ENCODE results near the gene PYM1. TPM values are rescaled to one million over a fixed set of nuclear protein-coding genes. Genes with fewer than 3 reads are reported as not detected.
"Not testable (repeated sequence)": the region's sequence is repeated elsewhere in the genome, so short reads cannot be mapped to it uniquely, and the experiment has no call there.

PYM1 gene
- total and polyA plus RNA-seq, 2 experiments from 2014 or later, result 25.9 to 34.4 TPM

DNA sequence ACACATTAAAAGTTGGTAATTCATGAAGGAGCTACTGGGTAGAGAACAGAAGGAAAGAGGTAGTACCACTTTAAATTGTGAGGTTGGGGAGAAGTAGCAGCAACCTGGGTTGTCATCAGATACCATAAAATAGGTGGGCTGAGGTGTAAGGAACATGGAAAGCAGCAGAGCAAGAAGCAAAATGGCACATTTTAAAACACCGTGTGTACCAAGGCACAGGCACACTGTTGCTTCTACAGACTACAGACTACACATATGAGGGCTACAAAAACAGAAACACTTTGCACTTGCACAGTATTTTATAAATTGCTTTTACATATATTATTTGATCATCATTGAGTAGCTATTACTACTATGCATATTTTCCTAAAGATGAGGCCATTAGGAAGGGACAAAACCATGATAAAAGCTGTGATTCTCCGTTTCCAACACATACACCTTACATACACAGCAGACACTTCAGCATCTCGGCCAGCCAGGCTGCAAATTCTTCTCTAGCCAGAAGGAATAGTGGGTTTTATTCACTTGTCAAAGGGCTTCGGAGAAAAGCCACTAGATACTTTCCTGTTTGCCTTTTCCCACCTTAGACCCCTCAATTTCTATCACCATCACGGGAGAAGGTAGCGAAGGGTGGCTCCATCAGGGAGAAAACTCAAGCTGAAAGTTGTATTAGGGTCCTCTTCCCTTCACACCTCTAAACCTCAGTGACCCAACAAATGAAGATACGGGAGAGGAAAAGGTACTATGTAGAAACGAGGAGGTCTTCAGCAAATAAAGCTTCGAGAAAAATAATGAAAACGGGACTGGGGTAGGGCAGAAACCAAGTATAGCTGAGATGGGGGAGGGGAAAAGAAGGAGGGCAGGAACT, 1.6 kb downstream of the PYM1 start:
- peaks cover 24% of the 10 kb centered on the region for H3K4me1 ChIP-seq (ENCODE audit: insufficient read depth)
- H4K20me1 ChIP-seq (ENCODE audit: insufficient read depth), result no peaks in the 10 kb centered on the region
- H3K79me2 ChIP-seq (ENCODE audit: insufficient read depth), result peaks cover 79% of the 10 kb centered on the region
- peak overlapping the region; percentile 92 for H2AFZ ChIP-seq
- in situ Hi-C loops (cut with MboI), result loop anchor here (5.0 kb wide), 1 partner anchor 84 kb away; the partner anchor contains the start of gene MMP19
- H3K36me3 ChIP-seq (ENCODE audit: low read depth), result no peaks in the 10 kb centered on the region
- peak overlapping the region; percentile 94 for H3K4me2 ChIP-seq (ENCODE audit: unreplicated experiment)
- peak overlapping the region; percentile 96 for H3K9ac ChIP-seq
- H3K27me3 ChIP-seq (replicated peaks; ENCODE audit: insufficient read depth), result no peaks in the 10 kb centered on the region
- H3K4me3 ChIP-seq, result peak overlapping the region; percentile 98
- no peaks in the 10 kb centered on the region for H3K9me2 ChIP-seq (ENCODE audit: insufficient read depth)
- peaks cover 34% of the 10 kb centered on the region for H3F3A ChIP-seq (ENCODE audit: insufficient read depth)
- DNase-seq, result peak; percentile 41
- TF ChIP-seq EZH2 (IDR thresholded peaks at IDR 0.05; ENCODE audit: insufficient read depth, poor library complexity, severe bottlenecking) (no peak), EZH2phosphoT487 (IDR thresholded peaks at IDR 0.05; ENCODE audit: insufficient read depth, low read depth) (no peak)
- WGBS, 2 experiments (ENCODE audit: low coverage in 1 of 2, low lambda C conversion rate in 2 of 2, missing lambda C conversion rate in 2 of 2), result 6 to 9% methylated on average over 10 of the region's 10 CpGs
- peak overlapping the region; percentile 94 for H3K27ac ChIP-seq
- no peaks in the 10 kb centered on the region for H3K9me3 ChIP-seq (ENCODE audit: low read depth)

DNA sequence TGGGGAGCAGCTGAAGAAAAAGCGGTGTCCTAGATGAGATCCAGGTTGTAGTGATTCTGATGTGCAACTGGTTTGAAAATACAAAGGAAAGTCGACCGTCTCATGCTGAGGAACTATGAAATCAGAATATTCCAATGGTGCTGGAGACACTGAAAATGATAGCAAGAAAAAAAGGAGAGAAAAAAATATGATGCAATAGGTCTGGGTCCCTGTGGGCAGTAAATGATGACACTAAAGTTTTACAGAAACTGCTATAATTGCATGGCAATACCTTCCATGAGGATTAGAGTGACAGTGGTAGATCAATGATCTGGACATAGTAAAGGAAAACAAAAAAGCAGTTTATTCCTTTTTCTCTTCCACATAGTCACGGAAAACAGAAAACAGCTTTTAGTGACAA, 2.3 kb downstream of the PYM1 start:
- in situ Hi-C loops (cut with MboI), result loop anchor here (5.0 kb wide), 1 partner anchor 83 kb away; the partner anchor contains the start of gene MMP19
- Histone ChIP-seq H3K9ac (peak overlapping the region; percentile 96), H3K36me3 (ENCODE audit: low read depth) (no peaks in the 10 kb centered on the region), H3K9me2 (ENCODE audit: insufficient read depth) (no peaks in the 10 kb centered on the region), H3K4me3 (peak overlapping the region; percentile 98), H3K9me3 (ENCODE audit: low read depth) (no peaks in the 10 kb centered on the region), H3K79me2 (ENCODE audit: insufficient read depth) (peaks cover 86% of the 10 kb centered on the region), H3K4me1 (ENCODE audit: insufficient read depth) (peaks cover 17% of the 10 kb centered on the region), H3K27me3 (replicated peaks; ENCODE audit: insufficient read depth) (no peaks in the 10 kb centered on the region), H4K20me1 (ENCODE audit: insufficient read depth) (no peaks in the 10 kb centered on the region), H3K27ac (peak overlapping the region; percentile 94), H3K4me2 (ENCODE audit: unreplicated experiment) (peak overlapping the region; percentile 94), H3F3A (ENCODE audit: insufficient read depth) (peaks cover 32% of the 10 kb centered on the region), H2AFZ (peak overlapping the region; percentile 15; the same call in 1 of the 2 replicates)
- 44 to 49% methylated on average over 4 of the region's 4 CpGs for WGBS, 2 experiments (ENCODE audit: low coverage in 1 of 2, low lambda C conversion rate in 2 of 2, missing lambda C conversion rate in 2 of 2)
- no peak for TF ChIP-seq EZH2phosphoT487 (IDR thresholded peaks at IDR 0.05; ENCODE audit: insufficient read depth, low read depth)
- TF ChIP-seq EZH2 (IDR thresholded peaks at IDR 0.05; ENCODE audit: insufficient read depth, poor library complexity, severe bottlenecking), result no peak
- peak; percentile 18 for DNase-seq

DNA sequence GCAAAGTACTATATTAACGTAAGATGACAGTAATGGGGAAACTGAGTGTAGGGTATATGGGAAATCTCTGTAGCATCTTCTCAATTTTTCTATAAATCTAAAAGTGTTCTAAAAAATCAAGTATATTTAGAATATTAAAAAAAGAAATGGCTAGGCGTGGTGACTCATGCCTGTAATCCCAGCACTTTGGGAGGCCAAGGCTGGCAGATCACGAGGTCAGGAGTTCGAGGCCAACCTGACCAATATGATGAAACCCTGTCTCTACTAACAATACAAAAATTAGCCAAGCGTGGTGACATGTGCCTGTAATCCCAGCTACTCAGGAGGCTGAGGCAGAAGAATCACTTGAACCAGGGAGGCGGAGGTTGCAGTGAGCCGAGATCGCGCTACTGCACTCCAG, 4.0 kb downstream of the PYM1 start:
- H3K27me3 ChIP-seq (replicated peaks; ENCODE audit: insufficient read depth); H4K20me1 ChIP-seq (ENCODE audit: insufficient read depth); H3K9me3 ChIP-seq (ENCODE audit: low read depth); H2AFZ ChIP-seq; H3K27ac ChIP-seq; DNase-seq; H3K9ac ChIP-seq; H3K9me2 ChIP-seq (ENCODE audit: insufficient read depth); H3K4me3 ChIP-seq; H3K36me3 ChIP-seq (ENCODE audit: low read depth); in situ Hi-C loops (cut with MboI); H3K4me2 ChIP-seq (ENCODE audit: unreplicated experiment): not testable (repeated sequence)
- peaks cover 89% of the 10 kb centered on the region for H3K79me2 ChIP-seq (ENCODE audit: insufficient read depth)
- H3F3A ChIP-seq (ENCODE audit: insufficient read depth), result peaks cover 31% of the 10 kb centered on the region
- H3K4me1 ChIP-seq (ENCODE audit: insufficient read depth), result peaks cover 19% of the 10 kb centered on the region; the same call in 1 of the 2 replicates
- 89 to 97% methylated on average over 9 of the region's 9 CpGs for WGBS, 2 experiments (ENCODE audit: low coverage in 1 of 2, low lambda C conversion rate in 2 of 2, missing lambda C conversion rate in 2 of 2)

- Histone ChIP-seq H3K4me2 (ENCODE audit: unreplicated experiment) (no peak overlapping the region), H4K20me1 (ENCODE audit: insufficient read depth) (no peaks in the 10 kb centered on the region), H3K4me1 (ENCODE audit: insufficient read depth) (peaks cover 19% of the 10 kb centered on the region; the same call in 1 of the 2 replicates), H3K4me3 (no peak overlapping the region), H3F3A (ENCODE audit: insufficient read depth) (peaks cover 23% of the 10 kb centered on the region), H3K36me3 (ENCODE audit: low read depth) (no peaks in the 10 kb centered on the region), H3K27ac (no peak overlapping the region), H3K27me3 (replicated peaks; ENCODE audit: insufficient read depth) (no peaks in the 10 kb centered on the region), H2AFZ (no peak overlapping the region), H3K9ac (no peak overlapping the region), H3K9me3 (ENCODE audit: low read depth) (no peaks in the 10 kb centered on the region), H3K79me2 (ENCODE audit: insufficient read depth) (peaks cover 96% of the 10 kb centered on the region), H3K9me2 (ENCODE audit: insufficient read depth) (no peaks in the 10 kb centered on the region)
- TF ChIP-seq EZH2phosphoT487 (IDR thresholded peaks at IDR 0.05; ENCODE audit: insufficient read depth, low read depth), result no peak
- no peak for TF ChIP-seq EZH2 (IDR thresholded peaks at IDR 0.05; ENCODE audit: insufficient read depth, poor library complexity, severe bottlenecking)
- in situ Hi-C loops (cut with MboI), result no loop called here
- DNase-seq, result peak; percentile 20
- WGBS, 2 experiments (ENCODE audit: low coverage in 1 of 2, low lambda C conversion rate in 2 of 2, missing lambda C conversion rate in 2 of 2), result 90 to 94% methylated on average over 3 of the region's 3 CpGs
These were observed 5.6 kb downstream of the PYM1 start for GRCh38 chr12:55922126-55922525.

GRCh38 chr12:55919032-55919431, 8.7 kb downstream of the PYM1 start:
- 48 to 54% methylated on average over 3 of the region's 3 CpGs for WGBS, 2 experiments (ENCODE audit: low coverage in 1 of 2, low lambda C conversion rate in 2 of 2, missing lambda C conversion rate in 2 of 2)
- H3K9me2 ChIP-seq (ENCODE audit: insufficient read depth); H4K20me1 ChIP-seq (ENCODE audit: insufficient read depth); H3K4me1 ChIP-seq (ENCODE audit: insufficient read depth); H3F3A ChIP-seq (ENCODE audit: insufficient read depth); H3K9me3 ChIP-seq (ENCODE audit: low read depth); H3K36me3 ChIP-seq (ENCODE audit: low read depth); H2AFZ ChIP-seq; H3K27me3 ChIP-seq (replicated peaks; ENCODE audit: insufficient read depth); H3K4me3 ChIP-seq; in situ Hi-C loops (cut with MboI): not testable (repeated sequence)
- H3K9ac ChIP-seq, result peak overlapping the region; percentile 33; the same call in 1 of the 2 replicates
- DNase-seq, result peak; percentile 86
- peaks cover 99% of the 10 kb centered on the region for H3K79me2 ChIP-seq (ENCODE audit: insufficient read depth)
- H3K4me2 ChIP-seq (ENCODE audit: unreplicated experiment), result peak overlapping the region; percentile 12
- H3K27ac ChIP-seq, result peak overlapping the region; percentile 75

Data from GM23248 (cell line).